ENCODE measurements around the gene MRPL22.
"Not testable (repeated sequence)": the region's sequence is repeated elsewhere in the genome, so short reads cannot be mapped to it uniquely, and the experiment has no call there.

Gene MRPL22

GRCh38 chr5:154940375-154940771, 500 bp upstream of the MRPL22 start:
- DNase-seq (ENCODE audit: low spot score): no peak

- no peak for DNase-seq (ENCODE audit: low spot score)
Measured at GRCh38 chr5:154943527-154943926, 2.7 kb downstream of the MRPL22 start.

GRCh38 chr5:154944716-154945115, 3.8 kb downstream of the MRPL22 start:
- no peak for DNase-seq (ENCODE audit: low spot score)

GRCh38 chr5:154945695-154946301, 4.9 kb downstream of the MRPL22 start:
- DNase-seq (ENCODE audit: low spot score): peak; percentile 35

- no peak for DNase-seq (ENCODE audit: low spot score)
Measured at GRCh38 chr5:154947778-154948177, 6.9 kb downstream of the MRPL22 start.

GRCh38 chr5:154948313-154948712, 7.4 kb downstream of the MRPL22 start:
- no peak for DNase-seq (ENCODE audit: low spot score)

- no peak for DNase-seq (ENCODE audit: low spot score)
Measured at GRCh38 chr5:154949781-154950180, 8.9 kb downstream of the MRPL22 start.

GRCh38 chr5:154956712-154957111, 15.8 kb downstream of the MRPL22 start:
- DNase-seq (ENCODE audit: low spot score): no peak

- no peak for DNase-seq (ENCODE audit: low spot score)
Measured at GRCh38 chr5:154962494-154962893, 21.6 kb downstream of the MRPL22 start.

- DNase-seq (ENCODE audit: low spot score): no peak
Measured at GRCh38 chr5:154966081-154966841, 25.4 kb downstream of the MRPL22 start.

GRCh38 chr5:154966874-154967273, 26.0 kb downstream of the MRPL22 start:
- DNase-seq (ENCODE audit: low spot score): no peak

GRCh38 chr5:154967421-154968024, 26.6 kb downstream of the MRPL22 start:
- DNase-seq (ENCODE audit: low spot score): no peak

GRCh38 chr5:154968953-154969352, 28.1 kb downstream of the MRPL22 start:
- no peak for DNase-seq (ENCODE audit: low spot score)

GRCh38 chr5:154970759-154971158, 29.9 kb downstream of the MRPL22 start:
- no peak for DNase-seq (ENCODE audit: low spot score)

GRCh38 chr5:154971501-154971900, 30.6 kb downstream of the MRPL22 start:
- no peak for DNase-seq (ENCODE audit: low spot score)

- no peak for DNase-seq (ENCODE audit: low spot score)
Measured at GRCh38 chr5:154972476-154973080, 31.7 kb downstream of the MRPL22 start.

GRCh38 chr5:154976082-154976481, 35.2 kb downstream of the MRPL22 start:
- not testable (repeated sequence) for DNase-seq (ENCODE audit: low spot score)

GRCh38 chr5:154977409-154977808, 36.5 kb downstream of the MRPL22 start:
- DNase-seq (ENCODE audit: low spot score): no peak

- DNase-seq (ENCODE audit: low spot score): not testable (repeated sequence)
Measured at GRCh38 chr5:154978294-154978693, 37.4 kb downstream of the MRPL22 start.

- DNase-seq (ENCODE audit: low spot score): no peak
Measured at GRCh38 chr5:154984946-154985516, 44.2 kb downstream of the MRPL22 start.

GRCh38 chr5:154986151-154986550, 45.3 kb downstream of the MRPL22 start:
- DNase-seq (ENCODE audit: low spot score): no peak

- DNase-seq (ENCODE audit: low spot score): no peak
Measured at GRCh38 chr5:154989626-154990025, 48.8 kb downstream of the MRPL22 start.

- no peak for DNase-seq (ENCODE audit: low spot score)
Measured at GRCh38 chr5:154993461-154993860, 52.6 kb downstream of the MRPL22 start.

Data from CD4-positive, alpha-beta T cell treated with Interleukin-15 for 4 hours (primary cell).